Omental fat pad (tissue), 4 donors: ENCODE results near the gene ELF3. TPM values are rescaled to one million over a fixed set of nuclear protein-coding genes. Genes with fewer than 3 reads are reported as not detected.
"Not testable (repeated sequence)": the region's sequence is repeated elsewhere in the genome, so short reads cannot be mapped to it uniquely, and the experiment has no call there.

ENCODE experiments used
- ATAC-seq: fragments of 150-250 bp; one replicate; pipeline ENCODE4 v1.9.1; 2016; ENCODE audit warnings: mild to moderate bottlenecking, moderate library complexity; ENCODE audit not compliant: low FRiP score
- DNase-seq: peaks from one replicate; pipeline ENCODE4 v3.0.0-alpha.2; 2019; ENCODE audit warnings: low spot score
- CTCF ChIP-seq, 3 donors: fragments of 450-650 bp; IDR thresholded peaks; one replicate each; pipeline ENCODE4 v1.5.1; 2016 to 2017; ENCODE audit warnings: antibody characterized with exemption in 3 of 3, mild to moderate bottlenecking in 3 of 3, moderate library complexity in 2 of 3
- total RNA-seq, 4 donors: library from RNA; depleted of rRNA; stranded (reverse); fragments of >200 nt; gene quantifications; one replicate each; pipeline ENCODE4 v1.1.0, GENCODE V29; 2016

ELF3 gene
- total RNA-seq, 4 donors from 2014 or later, result 0.47 to 23.0 (median 1.8) TPM

DNA sequence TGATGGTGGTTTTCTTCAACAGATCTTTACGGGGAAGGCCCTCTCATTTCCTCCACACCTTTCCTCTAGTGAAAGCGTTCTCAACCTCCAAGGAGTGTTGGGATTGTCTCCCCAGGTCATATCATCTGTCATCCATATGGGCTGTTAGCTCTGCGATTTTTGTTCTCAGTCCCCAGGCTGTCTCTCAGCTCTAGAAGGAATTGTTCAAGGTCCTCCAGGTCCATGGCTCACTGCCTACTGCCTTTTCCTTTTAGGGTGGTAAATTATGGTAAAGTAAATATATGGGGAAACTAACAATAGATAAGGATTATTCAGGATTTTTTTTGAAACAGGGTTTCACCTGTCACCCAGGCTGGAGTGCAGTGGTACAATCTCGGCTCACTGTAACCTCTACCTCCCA, 37.6 kb downstream of the ELF3 start:
- no peak for ATAC-seq

DNA sequence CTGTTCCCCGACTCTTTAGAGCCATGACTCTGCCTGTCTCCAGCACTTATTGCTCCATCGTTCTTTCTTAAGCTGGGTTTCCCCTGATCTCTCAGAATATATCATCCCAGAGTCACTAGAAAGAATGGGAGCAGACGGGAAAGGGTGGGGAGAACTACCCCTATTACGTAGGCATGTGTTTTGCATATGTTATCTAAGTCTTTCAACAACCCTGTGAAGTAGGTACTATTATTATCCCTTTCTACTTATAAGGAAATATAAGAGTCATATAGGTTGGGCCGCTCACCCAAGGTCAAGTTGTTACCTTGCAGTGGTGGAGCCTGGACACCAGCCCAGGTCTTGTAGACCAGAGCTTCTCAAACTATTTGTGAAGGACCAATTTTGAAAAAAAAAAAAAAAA, 38.7 kb downstream of the ELF3 start:
- DNase-seq, result no peak
- peak; percentile 22 for ATAC-seq
- no peak for TF ChIP-seq CTCF (IDR thresholded peaks at IDR 0.05)

More for the DNA sequence above, 37.6 kb downstream of the ELF3 start:
- DNase-seq, result no peak
- TF ChIP-seq CTCF (IDR thresholded peaks at IDR 0.05), result no peak

GRCh38 chr1:202054094-202054493, 43.7 kb downstream of the ELF3 start:
- DNase-seq, result no peak
- ATAC-seq, result no peak
- TF ChIP-seq CTCF (IDR thresholded peaks at IDR 0.05), result no peak

GRCh38 chr1:202054673-202055072, 44.3 kb downstream of the ELF3 start:
- not testable (repeated sequence) for DNase-seq, ATAC-seq

- no peak for TF ChIP-seq CTCF (IDR thresholded peaks at IDR 0.05)
- no peak for ATAC-seq
Observed at GRCh38 chr1:202056644-202057334, 46.4 kb downstream of the ELF3 start.

DNA sequence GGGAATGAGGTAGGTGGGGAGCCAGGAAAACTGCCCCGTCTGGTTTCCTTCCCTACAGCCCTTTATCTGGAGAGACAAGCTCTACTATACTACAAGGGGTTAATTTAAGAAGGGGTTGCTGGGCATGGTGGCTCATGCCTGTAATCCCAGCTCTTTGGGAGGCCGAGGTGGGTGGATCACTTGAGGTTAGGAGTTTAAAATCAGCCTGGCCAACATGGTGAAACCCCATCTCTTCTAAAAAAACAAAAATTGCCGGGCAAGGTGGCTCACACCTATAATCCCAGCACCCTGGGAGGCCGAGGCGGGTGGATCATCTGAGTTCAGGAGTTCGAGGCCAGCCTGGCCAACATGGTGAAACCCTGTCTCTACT, 46.9 kb downstream of the ELF3 start:
- DNase-seq, result not testable (repeated sequence)

More at GRCh38 chr1:202056644-202057334, 46.4 kb downstream of the ELF3 start:
- DNase-seq, result no peak

DNA sequence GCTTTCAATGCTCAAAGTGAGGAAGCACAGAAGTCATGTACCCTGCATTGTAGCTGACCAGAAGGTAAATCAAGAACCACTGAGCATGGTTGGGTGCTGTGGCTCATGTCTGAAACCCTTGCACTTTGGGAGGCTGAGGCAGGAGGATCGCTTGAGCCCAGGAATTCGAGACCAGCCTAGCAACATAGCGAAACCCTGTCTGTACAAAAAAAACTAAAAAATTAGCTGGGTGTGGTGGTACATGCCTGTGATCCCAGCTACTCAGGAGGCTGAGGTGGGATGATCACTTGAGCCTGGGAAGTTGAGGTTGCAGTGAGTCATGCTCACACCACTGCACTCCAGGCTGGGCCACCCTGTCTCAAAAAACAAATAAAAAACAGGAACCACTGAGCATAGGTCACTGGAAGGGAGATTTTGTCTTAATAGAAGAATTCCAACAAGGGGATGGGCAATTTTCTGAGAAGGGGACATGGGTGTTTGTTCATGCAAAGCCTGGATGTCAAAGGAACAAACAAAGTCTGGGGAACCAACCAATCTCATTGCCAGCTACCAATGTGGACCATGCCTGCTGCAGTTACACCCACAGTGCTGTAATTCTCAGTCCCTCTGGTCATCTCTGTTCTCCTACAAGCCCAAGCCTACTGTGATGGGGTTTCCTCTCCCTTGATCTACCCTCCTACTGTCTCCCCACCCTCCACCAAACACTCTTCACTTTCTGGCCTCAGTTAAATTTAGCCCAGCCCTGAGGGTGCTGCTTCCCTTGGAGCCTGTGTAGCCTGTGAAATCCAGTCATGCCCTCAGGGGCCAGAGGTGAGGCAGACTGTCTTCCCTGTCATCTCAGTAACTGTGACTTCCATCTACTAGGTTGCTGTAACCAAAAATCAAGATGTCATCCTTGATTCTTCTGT, 47.9 kb downstream of the ELF3 start:
- ATAC-seq, result no peak
- DNase-seq, result no peak
- no peak for TF ChIP-seq CTCF (IDR thresholded peaks at IDR 0.05)

More for the DNA sequence above, 46.9 kb downstream of the ELF3 start:
- not testable (repeated sequence) for ATAC-seq

- no peak for TF ChIP-seq CTCF (IDR thresholded peaks at IDR 0.05)
- DNase-seq, result no peak
- no peak for ATAC-seq
Observed at GRCh38 chr1:202061055-202061454, 50.7 kb downstream of the ELF3 start.

DNA sequence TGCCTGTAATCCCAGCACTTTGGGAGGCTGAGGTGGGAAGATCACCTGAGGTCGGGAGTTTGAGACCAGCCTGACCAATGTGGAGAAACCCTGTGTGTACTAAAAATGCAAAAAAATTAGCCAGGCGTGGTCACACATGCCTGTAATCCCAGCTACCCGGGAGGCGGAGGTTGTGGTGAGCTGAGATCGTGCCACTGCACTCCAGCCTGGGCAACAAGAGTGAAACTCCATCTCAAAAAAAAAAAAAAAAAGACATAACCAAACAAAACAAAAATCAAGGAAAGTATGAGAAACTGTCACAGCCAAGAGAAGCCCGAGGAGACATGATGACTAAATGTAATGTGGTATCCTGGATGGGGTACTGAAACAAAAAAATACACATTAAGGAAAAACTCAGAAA, 51.4 kb downstream of the ELF3 start:
- ATAC-seq, DNase-seq: not testable (repeated sequence)

DNA sequence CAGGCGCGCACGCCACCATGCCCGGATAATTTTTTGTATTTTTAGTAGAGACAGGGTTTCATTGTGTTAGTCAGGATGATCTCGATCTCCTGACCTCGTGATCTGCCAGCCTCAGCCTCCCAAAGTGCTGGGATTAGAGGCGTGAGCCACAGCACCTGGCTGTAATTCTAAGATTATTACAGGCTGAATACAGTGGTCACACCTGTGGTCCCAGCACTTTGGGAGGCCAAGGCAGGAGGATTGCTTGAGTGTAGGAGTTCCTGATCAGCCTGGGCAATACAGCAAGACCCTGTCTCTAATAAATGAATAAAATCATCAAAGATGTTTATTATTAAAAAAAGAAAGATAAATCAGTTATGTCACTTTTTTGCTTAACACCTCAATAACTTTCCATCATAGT, 52.2 kb downstream of the ELF3 start:
- DNase-seq, ATAC-seq: not testable (repeated sequence)
